GM18907 (cell line): ENCODE measurements around the gene SPON1.
"Not testable (repeated sequence)": the region's sequence is repeated elsewhere in the genome, so short reads cannot be mapped to it uniquely, and the experiment has no call there.

ENCODE experiments used
- ATAC-seq: cut with Tn5 transposase; IDR thresholded peaks from one replicate; pipeline ENCODE4 v1.9.1; 2021; ENCODE audit warnings: mild to moderate bottlenecking, moderate library complexity; ENCODE audit not compliant: unreplicated experiment

SPON1 gene

GRCh38 chr11:13972944-13973343 is 10.4 kb downstream of the SPON1 start:
- ATAC-seq = no peak

GRCh38 chr11:13974631-13975030 is 12.1 kb downstream of the SPON1 start:
- ATAC-seq = no peak

GRCh38 chr11:13983081-13983751 is 20.7 kb downstream of the SPON1 start:
- ATAC-seq = no peak

GRCh38 chr11:13984616-13985450 is 22.3 kb downstream of the SPON1 start:
- no peak for ATAC-seq

GRCh38 chr11:13986695-13987094 is 24.2 kb downstream of the SPON1 start:
- ATAC-seq = not testable (repeated sequence)

- not testable (repeated sequence) for ATAC-seq
These were observed 29.8 kb downstream of the SPON1 start for GRCh38 chr11:13992158-13992856.

GRCh38 chr11:13993096-13993765 is 30.7 kb downstream of the SPON1 start:
- no peak for ATAC-seq

GRCh38 chr11:13997881-13998280 is 35.4 kb downstream of the SPON1 start:
- ATAC-seq = no peak

GRCh38 chr11:13999704-14000103 is 37.2 kb downstream of the SPON1 start:
- no peak for ATAC-seq

- ATAC-seq = no peak
These were observed 39.1 kb downstream of the SPON1 start for GRCh38 chr11:14001597-14001996.

- ATAC-seq = no peak
These were observed 45.0 kb downstream of the SPON1 start for GRCh38 chr11:14007566-14007965.

GRCh38 chr11:14010665-14011064 is 48.1 kb downstream of the SPON1 start:
- ATAC-seq = no peak

- no peak for ATAC-seq
These were observed 50.3 kb downstream of the SPON1 start for GRCh38 chr11:14012846-14013245.

GRCh38 chr11:14015711-14016110 is 53.2 kb downstream of the SPON1 start:
- no peak for ATAC-seq

- ATAC-seq = no peak
These were observed 55.9 kb downstream of the SPON1 start for GRCh38 chr11:14018441-14018840.

- ATAC-seq = no peak
These were observed 59.2 kb downstream of the SPON1 start for GRCh38 chr11:14021738-14022137.

GRCh38 chr11:14022251-14022650 is 59.7 kb downstream of the SPON1 start:
- no peak for ATAC-seq

- ATAC-seq = no peak
These were observed 60.3 kb downstream of the SPON1 start for GRCh38 chr11:14022821-14023220.

GRCh38 chr11:14026961-14027360 is 64.4 kb downstream of the SPON1 start:
- ATAC-seq = no peak

- no peak for ATAC-seq
These were observed 65.0 kb downstream of the SPON1 start for GRCh38 chr11:14027525-14027924.

- ATAC-seq = no peak
These were observed 66.9 kb downstream of the SPON1 start for GRCh38 chr11:14029440-14029839.
